GM21737 (cell line): ENCODE results near the gene PPP1R14B.
A peak's percentile ranks its signal among the peaks of the same experiment; 100 is the strongest.

ENCODE experiments used
- ATAC-seq: cut with Tn5 transposase; IDR thresholded peaks from one replicate; pipeline ENCODE4 v1.9.1; 2021; ENCODE audit warnings: mild to moderate bottlenecking, moderate library complexity; ENCODE audit not compliant: unreplicated experiment

Gene PPP1R14B

DNA sequence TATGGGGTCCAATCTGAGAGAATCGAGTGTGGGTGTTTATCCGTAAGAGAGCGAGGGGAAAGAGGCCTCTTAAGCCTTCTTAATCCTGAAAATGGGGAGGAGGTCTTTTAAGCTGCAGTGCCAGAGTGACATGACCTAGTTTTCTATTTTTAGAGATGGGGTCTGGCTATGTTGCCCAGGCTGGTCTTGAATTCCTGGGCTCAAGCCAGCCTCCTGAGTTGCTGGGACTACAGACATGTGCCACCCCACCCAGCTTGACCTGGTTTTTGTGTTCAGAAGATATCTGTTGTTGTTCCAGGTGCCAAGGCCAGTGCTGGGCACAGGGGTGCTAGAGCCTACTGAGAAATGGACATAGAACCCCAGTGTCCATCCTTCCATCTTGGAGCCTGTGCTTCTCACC lies 36.3 kb upstream of the PPP1R14B start:
- no peak for ATAC-seq

DNA sequence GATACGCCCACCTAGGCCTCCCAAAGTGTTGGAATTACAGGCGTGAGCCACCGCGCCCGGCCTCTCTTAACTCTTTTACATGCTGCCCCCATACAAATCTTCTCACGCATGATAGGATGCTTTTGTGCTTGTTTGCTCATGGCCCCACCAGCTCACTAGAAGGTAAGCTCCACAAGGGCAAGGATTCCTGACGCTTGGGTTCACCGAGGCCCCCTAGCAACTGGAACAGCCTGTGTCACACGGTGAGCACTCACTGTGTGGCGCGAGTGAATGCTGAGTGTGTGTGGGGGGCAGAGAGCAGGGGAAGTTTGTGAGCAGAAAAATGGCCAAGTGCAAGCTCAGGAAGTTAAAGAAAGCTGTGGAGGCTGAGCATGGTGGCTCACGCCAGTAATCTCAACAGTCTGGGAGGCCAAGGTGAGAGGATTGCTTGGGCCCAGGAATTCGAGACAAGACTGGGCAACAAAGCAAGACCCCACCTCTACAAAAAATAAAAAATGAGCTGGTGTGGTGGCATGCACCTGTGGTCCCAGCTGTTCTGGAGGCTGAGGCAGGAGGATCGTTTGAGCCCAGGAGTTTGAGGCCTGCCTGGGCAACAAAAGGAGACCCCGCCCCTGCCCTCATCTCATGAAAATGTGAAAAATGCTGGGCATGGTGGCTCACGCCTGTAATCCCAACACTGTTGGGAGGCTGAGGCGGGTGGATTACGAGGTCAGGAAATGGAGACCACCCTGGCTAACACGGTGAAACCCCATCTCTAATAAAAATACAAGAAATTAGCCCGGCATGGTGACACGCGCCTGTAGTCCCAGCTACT lies 35.4 kb upstream of the PPP1R14B start:
- no peak for ATAC-seq

DNA sequence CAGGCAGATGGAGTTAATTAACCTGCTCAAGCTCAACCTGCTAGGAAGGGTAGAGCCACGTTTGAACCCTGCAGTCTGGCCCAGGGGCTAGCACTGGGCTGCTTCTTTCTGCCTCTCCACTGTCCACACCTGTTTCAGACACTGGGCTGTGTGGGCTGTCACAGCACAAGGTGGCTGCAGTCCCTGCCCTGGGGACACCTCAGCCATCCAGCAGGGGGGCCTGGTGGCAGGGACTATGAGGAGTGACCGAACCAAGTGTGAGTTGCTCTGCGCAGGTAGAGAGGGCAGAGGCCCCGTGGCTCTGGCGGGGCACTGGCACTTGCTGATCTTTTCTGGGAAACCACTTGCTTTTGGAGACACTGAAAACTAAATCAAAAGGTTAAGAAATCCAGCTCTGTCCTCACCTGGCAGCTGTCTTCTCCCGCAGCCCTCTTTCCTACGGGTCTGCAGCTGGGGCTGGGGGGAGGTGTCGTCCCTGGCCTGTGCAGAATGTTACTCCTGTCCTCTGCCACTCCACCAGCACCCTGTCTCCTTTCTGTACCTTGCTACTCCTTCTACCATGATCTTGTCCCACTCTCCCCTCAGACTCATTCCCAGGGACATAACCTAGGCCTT lies 31.9 kb upstream of the PPP1R14B start:
- no peak for ATAC-seq

DNA sequence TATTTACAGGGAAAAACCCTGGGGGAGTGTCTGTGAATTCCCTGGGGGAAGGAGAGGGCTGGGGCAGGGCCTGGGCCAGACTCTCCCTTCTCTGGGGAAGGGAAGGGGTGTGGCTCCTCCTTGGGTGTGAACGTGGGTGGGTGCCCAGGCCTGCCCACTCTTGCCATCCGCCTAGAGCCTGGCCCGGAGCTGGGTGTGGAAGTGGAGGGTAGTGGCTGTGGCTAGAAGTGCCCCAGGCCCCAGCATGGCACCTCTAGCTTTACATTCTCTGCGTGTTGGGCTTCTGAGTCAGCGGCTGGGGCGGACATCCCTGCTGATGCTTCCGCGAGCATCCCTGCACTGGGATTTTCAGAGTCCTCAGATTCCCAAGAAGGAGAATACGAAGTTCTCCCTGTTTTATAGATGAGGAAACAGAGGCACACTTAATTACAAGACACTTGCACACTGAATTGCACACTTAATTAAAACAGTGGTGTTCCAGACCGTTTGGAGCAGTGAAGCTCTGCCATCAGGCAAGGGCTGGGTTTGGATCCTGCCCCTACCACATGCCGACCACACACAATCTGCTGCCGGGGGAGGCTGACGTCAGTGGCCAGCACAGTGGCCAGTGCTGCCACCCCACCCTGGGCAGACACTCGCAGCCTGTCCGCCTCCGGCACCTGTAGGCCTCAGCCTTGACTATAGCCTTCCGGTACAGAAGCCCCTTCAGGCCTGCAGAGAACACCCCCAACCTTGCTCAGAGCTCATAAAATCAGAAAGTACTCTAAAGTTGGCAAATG lies 30.1 kb upstream of the PPP1R14B start:
- ATAC-seq, result no peak

DNA sequence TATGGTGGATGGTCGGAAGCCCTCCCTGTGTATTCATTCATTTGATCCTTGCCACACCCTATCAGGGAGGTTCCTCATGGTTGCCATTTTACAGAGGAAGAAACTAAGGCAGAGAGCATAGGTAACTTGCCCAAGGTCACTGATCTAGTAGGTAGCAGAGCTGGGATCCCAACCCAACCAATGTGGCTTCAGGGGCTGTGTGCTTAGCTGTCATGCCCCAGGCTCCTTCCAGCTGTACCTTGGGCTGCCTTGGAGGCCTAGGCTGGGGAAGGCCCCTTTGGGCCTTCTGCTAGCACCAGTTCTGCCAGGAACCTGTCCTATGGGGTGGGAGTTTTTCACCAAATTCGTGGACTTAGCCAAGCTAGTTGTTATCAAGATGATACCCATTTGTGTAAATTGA lies 29.1 kb upstream of the PPP1R14B start:
- ATAC-seq, result no peak

DNA sequence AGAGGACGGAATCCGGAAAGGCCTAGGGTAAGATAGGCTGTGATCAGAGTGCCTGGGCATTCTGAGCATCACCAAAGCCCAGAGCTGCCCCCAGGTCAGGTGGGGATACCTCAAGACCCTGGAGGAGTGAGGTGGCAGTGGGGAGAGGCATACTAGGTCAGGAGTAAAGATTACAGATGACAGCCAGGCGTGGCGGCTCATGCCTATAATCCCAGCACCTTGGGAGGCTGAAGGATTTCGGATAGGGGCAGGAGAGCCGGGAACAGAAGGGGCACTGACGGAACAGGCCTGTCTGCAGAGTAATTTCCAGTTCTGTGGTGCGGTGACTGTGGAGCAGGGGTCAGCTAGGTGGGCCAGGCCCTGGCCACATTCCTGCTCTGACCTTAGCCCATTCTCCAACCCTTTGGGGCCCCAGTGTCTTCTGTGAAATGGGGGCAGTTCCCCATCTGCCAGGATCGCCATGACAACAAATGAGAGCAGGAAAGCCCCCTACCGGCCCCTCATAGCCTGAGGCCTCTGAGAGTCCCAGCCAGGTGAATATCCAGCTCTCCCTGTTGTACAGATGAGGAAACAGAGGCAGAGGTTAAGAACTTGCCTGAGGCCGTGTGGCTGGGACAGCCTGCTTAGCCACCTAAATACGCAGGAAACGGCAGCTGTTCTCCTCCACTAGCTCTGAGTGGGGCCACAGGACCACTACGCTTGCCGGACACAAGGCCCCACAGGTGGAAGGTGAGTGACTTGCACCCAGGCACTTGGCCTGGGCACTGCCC lies 28.5 kb upstream of the PPP1R14B start:
- ATAC-seq, result no peak

DNA sequence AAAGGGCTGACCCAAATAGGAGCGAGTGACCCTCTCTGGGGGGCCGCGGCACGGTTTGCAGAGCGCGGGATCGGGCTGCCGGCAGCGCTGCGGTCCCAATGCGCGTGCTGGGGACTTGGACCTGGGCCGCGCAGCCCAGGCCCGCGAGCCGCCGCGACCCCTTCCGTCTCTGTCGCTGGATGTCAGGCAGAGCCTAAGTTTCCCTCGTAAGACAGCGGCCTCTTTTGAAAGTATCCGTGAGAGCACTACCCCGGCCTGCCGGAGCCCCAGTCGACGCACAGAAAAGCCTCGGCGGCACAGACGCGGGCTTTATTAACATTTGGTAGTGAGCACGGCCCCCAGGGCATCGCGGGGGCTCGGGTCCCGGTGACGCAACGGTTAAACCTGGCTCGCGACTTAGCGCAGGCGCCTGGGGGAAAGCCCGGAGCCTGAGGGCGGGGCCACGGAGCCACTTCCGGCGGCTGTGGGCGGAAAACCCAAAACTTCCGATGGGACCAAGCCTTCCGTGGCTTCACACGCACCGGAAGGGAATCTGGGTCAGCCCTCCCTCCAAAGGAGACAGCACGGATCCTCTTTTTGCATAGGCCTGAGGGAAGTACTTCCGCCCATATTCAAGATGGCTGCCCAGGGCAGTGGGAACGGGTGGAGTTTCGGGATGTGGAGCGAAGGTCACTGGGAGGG lies 22.9 kb upstream of the PPP1R14B start:
- peak; percentile 57 for ATAC-seq

DNA sequence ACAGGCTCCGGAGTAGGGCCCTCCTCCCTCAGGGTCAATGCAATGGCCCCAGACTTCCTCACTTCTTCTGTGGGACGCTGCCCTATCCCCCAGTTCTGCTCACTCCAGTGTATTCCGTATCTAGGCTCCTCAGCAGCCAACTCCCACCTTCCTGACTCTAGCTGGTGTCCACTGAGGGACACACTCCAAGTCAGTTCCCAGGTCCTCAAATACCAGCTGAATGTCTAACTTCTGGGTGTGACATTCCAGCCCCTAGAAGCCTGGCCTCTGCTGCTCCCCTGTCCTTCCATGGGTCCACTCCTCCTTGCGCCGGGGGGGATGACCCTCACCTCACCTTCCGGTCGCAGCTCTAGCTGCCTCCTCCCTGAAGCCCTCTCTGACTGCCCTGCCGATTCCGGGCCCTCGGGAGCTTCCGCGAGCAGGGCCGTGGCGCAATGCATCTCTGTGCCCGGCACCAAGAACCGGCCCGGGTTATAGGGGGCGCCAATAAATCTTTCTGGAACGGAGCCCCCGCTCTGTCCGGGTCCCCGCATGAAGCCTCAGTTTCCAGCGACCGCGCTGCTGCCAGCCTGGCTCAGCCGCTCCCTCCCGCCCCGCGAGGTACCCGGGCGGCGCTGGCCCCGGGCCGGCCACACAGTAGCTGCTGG lies 22.3 kb upstream of the PPP1R14B start:
- peak; percentile 17 for ATAC-seq

DNA sequence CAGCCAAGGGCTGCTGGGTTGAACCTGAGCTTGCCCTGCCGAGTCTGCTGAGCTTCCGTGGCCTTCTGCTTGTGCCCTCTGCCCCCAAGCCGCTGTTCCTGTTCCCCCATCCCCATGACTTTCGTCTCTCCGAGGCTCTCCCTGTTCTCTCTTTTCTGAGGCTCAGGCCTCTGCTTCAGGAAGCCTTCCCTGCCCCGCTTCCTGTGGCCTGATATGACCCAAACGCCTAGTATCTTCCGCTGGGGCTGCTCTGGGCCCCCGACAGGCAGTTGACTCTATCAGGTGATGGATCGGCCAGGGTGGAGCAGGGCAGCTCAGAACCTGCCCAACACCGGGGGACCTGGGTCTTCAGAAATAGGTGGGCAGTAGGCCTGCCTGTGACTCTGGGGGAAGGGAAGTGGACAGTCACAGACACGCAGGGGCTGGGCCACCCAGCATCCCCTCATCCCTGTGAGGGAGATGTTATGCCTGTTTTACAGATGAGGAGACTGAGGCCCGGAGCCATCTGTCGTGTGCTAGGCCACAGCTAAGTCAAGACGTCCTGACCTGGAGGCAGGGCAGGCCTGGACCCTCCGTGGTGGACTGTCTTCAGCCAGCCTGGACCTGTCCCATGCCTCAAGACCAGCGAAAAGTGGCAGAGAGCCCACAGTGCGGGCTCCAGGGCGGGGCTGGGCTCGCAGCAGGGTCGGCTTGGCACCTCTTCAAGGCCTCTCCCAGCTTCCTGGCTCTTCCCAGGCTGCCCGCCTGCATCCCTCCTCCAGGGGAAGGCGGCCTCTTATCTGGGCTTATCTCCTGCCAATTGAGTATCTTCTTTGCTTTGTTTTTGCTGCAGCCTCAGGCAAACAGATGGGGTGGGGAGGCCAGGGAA lies 21.5 kb upstream of the PPP1R14B start:
- ATAC-seq, result no peak

DNA sequence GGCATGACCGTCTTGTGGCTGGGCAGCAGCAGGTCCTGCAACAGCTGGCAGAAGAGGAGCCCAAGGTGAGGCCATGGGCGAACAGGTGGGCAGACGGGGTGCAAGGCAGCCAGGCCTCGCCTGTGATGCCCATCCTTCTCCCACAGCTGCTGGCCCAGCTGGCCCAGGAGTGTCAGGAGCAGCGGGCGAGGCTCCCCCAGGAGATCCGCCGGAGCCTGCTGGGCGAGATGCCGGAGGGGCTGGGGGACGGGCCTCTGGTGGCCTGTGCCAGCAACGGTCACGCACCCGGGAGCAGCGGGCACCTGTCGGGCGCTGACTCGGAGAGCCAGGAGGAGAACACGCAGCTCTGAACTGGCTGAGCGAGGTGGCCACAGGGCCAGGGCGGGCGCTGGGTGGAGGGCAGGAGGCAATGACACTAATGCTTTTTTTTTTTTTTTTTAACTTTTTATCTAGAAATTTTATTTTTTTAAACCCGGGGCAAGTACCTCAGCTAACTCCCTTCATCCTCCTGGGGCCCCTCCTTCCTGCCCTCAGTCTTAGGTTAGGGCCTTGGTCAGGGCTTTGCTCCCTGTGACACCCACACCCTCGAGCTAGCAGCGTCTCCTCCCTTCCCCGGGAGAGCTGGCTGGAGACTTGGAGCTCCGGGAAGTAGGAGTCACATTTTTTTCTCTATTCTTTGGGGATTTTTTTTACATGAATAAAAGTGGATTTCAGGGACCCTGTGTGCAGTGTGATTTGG lies 20.6 kb upstream of the PPP1R14B start:
- no peak for ATAC-seq

DNA sequence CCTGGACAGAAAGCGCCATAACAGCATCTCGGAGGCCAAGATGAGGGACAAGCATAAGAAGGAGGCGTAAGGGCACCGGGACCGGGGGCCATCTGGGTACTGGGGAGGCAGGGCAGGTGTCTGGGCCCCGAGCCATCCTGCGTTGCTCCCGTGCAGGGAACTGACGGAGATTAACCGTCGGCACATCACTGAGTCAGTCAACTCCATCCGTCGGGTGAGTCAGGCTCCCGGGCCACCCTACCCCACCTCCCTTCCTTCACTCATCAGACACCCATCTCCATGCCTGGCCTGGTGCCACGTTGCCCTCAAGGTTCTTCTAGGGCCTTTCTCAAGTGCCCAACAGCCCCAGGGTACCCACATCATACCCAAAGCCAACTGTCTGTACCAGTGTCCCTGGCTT lies 19.6 kb upstream of the PPP1R14B start:
- ATAC-seq, result no peak

DNA sequence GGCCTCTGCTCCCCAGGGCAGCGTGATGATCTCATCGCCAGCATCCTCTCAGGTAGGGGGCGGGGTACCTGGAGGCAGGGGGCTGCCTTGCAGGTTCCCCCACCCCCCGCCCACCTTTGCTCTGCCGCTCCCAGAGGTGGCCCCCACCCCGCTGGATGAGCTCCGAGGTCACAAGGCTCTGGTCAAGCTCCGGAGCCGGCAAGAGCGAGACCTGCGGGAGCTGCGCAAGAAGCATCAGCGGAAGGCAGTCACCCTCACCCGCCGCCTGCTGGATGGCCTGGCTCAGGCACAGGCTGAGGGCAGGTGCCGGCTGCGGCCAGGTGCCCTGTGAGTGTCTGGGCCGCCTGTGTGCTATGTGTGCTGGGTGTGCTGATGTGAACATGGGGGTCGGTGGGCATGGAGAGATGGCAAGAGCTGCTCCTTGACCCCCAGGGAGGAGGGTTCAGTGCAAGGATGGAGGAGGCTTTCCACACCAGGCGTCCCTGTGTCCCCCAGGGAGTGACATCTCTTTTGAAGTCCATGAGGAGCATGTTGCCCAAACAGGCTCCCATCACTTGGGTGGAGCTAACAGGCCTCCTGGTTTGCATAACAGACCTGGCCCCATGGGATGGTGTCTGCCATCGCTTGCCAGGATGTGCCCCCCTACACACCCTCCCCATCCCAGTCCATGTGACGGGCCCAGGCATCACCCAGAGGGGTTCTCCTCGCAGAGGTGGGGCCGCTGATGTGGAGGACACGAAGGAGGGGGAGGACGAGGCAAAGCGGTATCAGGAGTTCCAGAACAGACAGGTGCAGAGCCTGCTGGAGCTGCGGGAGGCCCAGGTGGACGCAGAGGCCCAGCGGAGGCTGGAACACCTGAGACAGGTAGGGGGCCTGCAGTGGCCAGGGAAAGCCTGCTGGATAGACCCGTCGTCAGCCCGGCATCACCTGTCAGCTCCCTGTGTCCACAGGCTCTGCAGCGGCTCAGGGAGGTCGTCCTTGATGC lies 18.7 kb upstream of the PPP1R14B start:
- no peak for ATAC-seq

DNA sequence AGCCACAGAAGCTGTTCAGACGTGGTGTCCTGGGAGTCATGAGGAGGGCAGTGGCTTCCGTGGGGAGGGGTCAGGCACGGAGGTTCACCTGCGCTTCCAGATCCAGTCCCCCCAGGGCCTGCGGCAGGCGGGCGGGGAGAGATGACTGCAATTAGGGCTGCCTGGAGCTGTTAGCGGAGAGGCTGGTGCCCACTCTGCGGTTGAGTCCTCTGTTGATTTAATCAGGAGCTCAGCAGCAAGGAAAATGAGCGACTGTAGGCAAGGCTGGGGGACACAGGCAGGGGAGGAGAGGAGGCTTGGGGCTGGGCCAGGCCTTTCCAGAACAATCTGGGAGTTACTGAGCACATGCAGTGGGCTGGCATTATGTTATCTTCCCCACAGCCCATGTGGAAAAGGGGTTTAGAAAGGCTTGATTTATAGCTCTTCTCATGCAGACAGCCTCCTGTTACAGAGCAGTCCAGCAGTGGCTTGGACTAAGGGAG lies 17.7 kb upstream of the PPP1R14B start:
- ATAC-seq, result no peak

DNA sequence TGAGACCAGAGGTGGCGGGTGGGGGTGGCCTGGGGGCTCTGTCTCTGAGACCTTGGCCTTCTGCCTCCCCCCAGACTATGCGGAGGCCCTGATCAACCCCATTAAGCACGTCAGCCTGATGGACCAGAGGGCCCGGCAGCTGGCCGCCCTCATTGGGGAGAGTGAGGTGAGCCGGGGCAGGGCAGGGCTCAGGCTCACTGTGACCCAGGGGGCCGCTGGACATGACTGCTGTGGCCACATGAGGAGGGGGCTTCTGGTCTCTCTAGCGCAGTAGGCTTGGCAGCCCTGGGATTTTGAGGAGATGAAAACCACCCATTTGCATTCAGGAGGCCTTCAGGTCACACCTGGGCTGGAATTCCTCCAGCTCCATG lies 17.2 kb upstream of the PPP1R14B start:
- ATAC-seq, result no peak

DNA sequence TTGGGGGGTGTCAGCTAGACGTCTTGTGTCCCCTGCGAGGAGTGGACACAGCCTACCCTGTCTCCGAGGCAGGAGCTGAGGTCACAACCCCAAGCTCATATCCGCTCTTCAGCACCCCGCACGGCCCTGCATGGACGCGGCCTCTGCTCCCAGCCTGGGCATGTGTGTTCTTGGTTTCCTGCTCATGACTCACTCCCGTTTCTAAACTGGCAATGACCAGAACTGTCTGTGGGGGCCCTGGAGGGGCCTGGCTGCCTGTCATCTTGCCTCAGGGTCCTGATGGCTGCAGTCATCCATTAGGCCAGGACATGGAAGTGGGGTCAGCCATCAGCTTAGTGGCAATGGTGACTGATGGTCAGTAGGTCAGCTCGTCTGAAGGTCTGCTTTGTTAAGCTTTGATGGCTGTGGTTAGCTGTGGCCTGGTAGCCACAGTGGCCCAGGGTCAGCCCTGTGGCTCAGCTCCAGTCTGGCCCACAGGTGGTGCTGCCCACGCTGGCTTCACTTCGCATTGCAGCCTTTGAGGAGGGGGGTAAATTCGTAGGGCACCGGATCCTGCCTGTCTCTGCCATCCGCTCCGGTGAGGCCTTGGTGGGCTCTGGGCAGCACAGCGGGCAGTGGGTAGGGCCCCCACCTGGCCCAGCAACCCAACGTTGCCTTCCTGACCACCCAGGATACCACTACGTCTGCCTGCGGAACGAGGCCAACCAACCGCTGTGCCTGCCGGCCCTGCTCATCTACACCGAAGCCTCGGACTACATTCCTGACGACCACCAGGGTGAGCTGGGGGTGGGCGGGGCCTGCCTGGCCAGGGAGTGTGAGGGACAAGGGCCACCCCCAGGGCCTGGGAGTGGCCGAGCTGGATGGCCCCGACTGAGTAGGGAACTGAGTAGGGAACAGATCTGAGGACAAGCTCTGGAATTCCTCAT lies 16.5 kb upstream of the PPP1R14B start:
- ATAC-seq, result no peak
